ENCODE results near the gene RRP15. TPM values are rescaled to one million over a fixed set of nuclear protein-coding genes. Genes with fewer than 3 reads are reported as not detected.

The RRP15 gene
- total RNA-seq, 4 donors from 2014 or later = 1.2 to 3.8 (median 2.0) TPM

- peaks cover 44% of the 10 kb centered on the region for H3K27me3 ChIP-seq
- intact Hi-C loops (cut with DNase I; ENCODE audit: low total_unique reads) = loop anchor here (10.0 kb wide), 1 partner anchor 177 kb away; no protein-coding TSS in a partner anchor
- no peak for TF ChIP-seq CTCF (IDR thresholded peaks at IDR 0.05)
- peak in 1 of 3 donors; percentile 10 for TF ChIP-seq POLR2AphosphoS5 (IDR thresholded peaks at IDR 0.05)
- no peak for TF ChIP-seq EP300 (IDR thresholded peaks at IDR 0.05; ENCODE audit: low read depth)
- no peak for TF ChIP-seq POLR2A (IDR thresholded peaks at IDR 0.05)
- H3K4me1 ChIP-seq = peaks cover 0 to 52% (median 14%) of the 10 kb centered on the region in 4 donors
- H3K36me3 ChIP-seq = no peaks in the 10 kb centered on the region
- H3K27ac ChIP-seq = peak overlapping the region; percentile 74 to 88 (median 83)
- no peak for DNase-seq
- peak overlapping the region; percentile 42 to 63 (median 50) for H3K4me3 ChIP-seq
- no peaks in the 10 kb centered on the region for H3K9me3 ChIP-seq
- in situ Hi-C loops (cut with MboI; ENCODE audit: low pct_ligation_motif_present in 1 of 4, low pct_unique_long_range_greater_than_20kb in 1 of 4, low sequenced_read_pairs in 3 of 4) = loop anchor here (25.0 kb wide), 5 partner anchors 164 to 1464 kb away; no protein-coding TSS in a partner anchor
- WGBS, 2 donors (ENCODE audit: low coverage in 1 of 2) = 3 to 17% methylated on average over 7 to 9 of the region's 9 CpGs
Observed at GRCh38 chr1:218347723-218348627, 62.9 kb downstream of the RRP15 start.

GRCh38 chr1:218348628-218349071 lies 63.6 kb downstream of the RRP15 start:
- in situ Hi-C loops (cut with MboI; ENCODE audit: low pct_ligation_motif_present in 1 of 4, low pct_unique_long_range_greater_than_20kb in 1 of 4, low sequenced_read_pairs in 3 of 4) = loop anchor here (25.0 kb wide), 5 partner anchors 164 to 1464 kb away; no protein-coding TSS in a partner anchor
- WGBS, 2 donors (ENCODE audit: low coverage in 1 of 2) = 64 to 65% methylated on average over 3 of the region's 3 CpGs
- H3K27me3 ChIP-seq = peaks cover 44% of the 10 kb centered on the region

GRCh38 chr1:218349348-218350034 lies 64.4 kb downstream of the RRP15 start:
- in situ Hi-C loops (cut with MboI; ENCODE audit: low pct_ligation_motif_present in 1 of 4, low pct_unique_long_range_greater_than_20kb in 1 of 4, low sequenced_read_pairs in 3 of 4) (loop anchor here (25.0 kb wide), 5 partner anchors 163 to 1463 kb away; no protein-coding TSS in a partner anchor), intact Hi-C loops (cut with DNase I; ENCODE audit: low total_unique reads) (loop anchor here (10.0 kb wide), 1 partner anchor 175 kb away; no protein-coding TSS in a partner anchor)
- no peak for TF ChIP-seq POLR2AphosphoS5 (IDR thresholded peaks at IDR 0.05)
- TF ChIP-seq POLR2A (IDR thresholded peaks at IDR 0.05) = no peak
- no peak for TF ChIP-seq CTCF (IDR thresholded peaks at IDR 0.05)
- TF ChIP-seq EP300 (IDR thresholded peaks at IDR 0.05; ENCODE audit: low read depth) = no peak
- Histone ChIP-seq H3K9me3 (no peaks in the 10 kb centered on the region), H3K36me3 (no peaks in the 10 kb centered on the region), H3K27me3 (peaks cover 40% of the 10 kb centered on the region), H3K27ac (peak overlapping the region; percentile 74 to 88 (median 83)), H3K4me1 (peaks cover 0 to 52% (median 14%) of the 10 kb centered on the region in 4 donors), H3K4me3 (no peak overlapping the region)
- WGBS, 2 donors (ENCODE audit: low coverage in 1 of 2) = 73 to 78% methylated on average over 4 to 5 of the region's 5 CpGs
- DNase-seq = no peak

More at GRCh38 chr1:218348628-218349071, 63.6 kb downstream of the RRP15 start:
- H3K4me1 ChIP-seq = peaks cover 0 to 52% (median 14%) of the 10 kb centered on the region in 4 donors
- no peaks in the 10 kb centered on the region for H3K36me3 ChIP-seq
- DNase-seq = no peak
- peak overlapping the region; percentile 74 to 88 (median 83) for H3K27ac ChIP-seq
- no peaks in the 10 kb centered on the region for H3K9me3 ChIP-seq
- intact Hi-C loops (cut with DNase I; ENCODE audit: low total_unique reads) = loop anchor here (10.0 kb wide), 1 partner anchor 176 kb away; no protein-coding TSS in a partner anchor
- TF ChIP-seq EP300 (IDR thresholded peaks at IDR 0.05; ENCODE audit: low read depth) (no peak), CTCF (IDR thresholded peaks at IDR 0.05) (no peak), POLR2A (IDR thresholded peaks at IDR 0.05) (no peak), POLR2AphosphoS5 (IDR thresholded peaks at IDR 0.05) (no peak)
- H3K4me3 ChIP-seq = no peak overlapping the region

Measured in transverse colon (tissue), 4 donors.